Measurements from ENCODE around the gene HBP1. TPM values are rescaled to one million over a fixed set of nuclear protein-coding genes. Genes with fewer than 3 reads are reported as not detected.
A peak's percentile ranks its signal among the peaks of the same experiment; 100 is the strongest.

HBP1 gene
- polyA plus RNA-seq, 2 of the 4 experiments (the other 2 are of a cell fraction), result 28.9 to 52.4 TPM

- TF ChIP-seq, protein P1, sequence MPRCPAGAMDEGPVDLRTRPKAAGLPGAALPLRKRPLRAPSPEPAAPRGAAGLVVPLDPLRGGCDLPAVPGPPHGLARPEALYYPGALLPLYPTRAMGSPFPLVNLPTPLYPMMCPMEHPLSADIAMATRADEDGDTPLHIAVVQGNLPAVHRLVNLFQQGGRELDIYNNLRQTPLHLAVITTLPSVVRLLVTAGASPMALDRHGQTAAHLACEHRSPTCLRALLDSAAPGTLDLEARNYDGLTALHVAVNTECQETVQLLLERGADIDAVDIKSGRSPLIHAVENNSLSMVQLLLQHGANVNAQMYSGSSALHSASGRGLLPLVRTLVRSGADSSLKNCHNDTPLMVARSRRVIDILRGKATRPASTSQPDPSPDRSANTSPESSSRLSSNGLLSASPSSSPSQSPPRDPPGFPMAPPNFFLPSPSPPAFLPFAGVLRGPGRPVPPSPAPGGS (IDR thresholded peaks at IDR 0.05), result peak; percentile 76; the same call in 1 of the 3 replicates
- TF ChIP-seq CBX8 (IDR thresholded peaks at IDR 0.05) (no peak), RARB (CRISPR knock-in tag; IDR thresholded peaks at IDR 0.05) (peak; percentile 78; the same call in 1 of the 2 replicates), JUN (IDR thresholded peaks at IDR 0.05) (peak; percentile 34 to 68; a peak in 2 of 5 replicates), BHLHE40 (IDR thresholded peaks at IDR 0.05; ENCODE audit: low read depth, low read length) (peak; percentile 47; the same call in 1 of the 2 replicates)
Measured at GRCh38 chr7:107169120-107170050, 582 bp downstream of the HBP1 start (continued).

DNA sequence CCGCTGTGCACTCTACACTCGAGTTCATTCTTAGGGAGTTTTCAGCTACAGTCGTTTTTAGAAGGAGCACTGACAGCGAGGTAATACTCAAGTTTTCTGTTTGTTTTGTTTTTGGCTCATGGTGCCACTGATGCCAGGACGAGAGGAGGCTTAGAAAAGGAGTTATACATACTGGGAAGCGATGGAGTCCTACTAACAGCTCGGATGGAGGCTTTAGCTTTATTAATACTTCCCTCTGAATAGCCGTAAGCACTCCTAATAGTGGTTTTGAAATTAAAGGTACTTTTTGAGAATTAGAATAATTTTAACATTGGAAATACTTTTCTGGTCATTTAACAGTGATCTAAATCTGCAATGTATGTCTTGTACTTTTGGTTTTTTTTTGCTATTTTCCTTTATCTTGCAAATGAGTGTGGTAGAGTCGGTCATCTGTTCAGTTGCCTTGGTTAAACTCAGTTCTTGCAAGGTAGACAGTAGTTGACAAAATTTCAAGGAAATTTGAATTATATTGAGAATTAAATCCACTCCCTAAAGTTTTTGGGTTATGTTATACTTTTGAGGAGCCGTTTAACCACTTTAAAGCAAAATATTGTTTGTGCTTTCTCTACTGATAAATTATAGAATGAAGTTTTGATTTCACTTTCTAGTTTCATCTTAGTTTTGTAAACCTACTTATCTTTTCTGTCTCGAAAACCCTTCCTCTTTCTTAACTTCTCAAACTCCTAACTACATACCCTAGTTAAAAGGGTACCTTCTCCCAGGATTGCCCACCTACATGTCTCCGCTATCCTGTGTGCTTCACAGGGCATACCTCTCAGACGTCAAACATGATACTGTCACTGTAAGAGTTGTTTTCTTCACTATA, 1.5 kb downstream of the HBP1 start:
- 18% methylated on average over 13 of the region's 13 CpGs for WGBS (ENCODE audit: missing lambda C conversion rate)
- TF ChIP-seq HOXB5 (CRISPR knock-in tag; IDR thresholded peaks at IDR 0.05) (no peak), NPAS2 (CRISPR knock-in tag; IDR thresholded peaks at IDR 0.05; ENCODE audit: borderline replicate concordance) (no peak), USF2 (IDR thresholded peaks at IDR 0.05) (no peak), JUN (IDR thresholded peaks at IDR 0.05) (no peak)
- TF ChIP-seq, protein P2, sequence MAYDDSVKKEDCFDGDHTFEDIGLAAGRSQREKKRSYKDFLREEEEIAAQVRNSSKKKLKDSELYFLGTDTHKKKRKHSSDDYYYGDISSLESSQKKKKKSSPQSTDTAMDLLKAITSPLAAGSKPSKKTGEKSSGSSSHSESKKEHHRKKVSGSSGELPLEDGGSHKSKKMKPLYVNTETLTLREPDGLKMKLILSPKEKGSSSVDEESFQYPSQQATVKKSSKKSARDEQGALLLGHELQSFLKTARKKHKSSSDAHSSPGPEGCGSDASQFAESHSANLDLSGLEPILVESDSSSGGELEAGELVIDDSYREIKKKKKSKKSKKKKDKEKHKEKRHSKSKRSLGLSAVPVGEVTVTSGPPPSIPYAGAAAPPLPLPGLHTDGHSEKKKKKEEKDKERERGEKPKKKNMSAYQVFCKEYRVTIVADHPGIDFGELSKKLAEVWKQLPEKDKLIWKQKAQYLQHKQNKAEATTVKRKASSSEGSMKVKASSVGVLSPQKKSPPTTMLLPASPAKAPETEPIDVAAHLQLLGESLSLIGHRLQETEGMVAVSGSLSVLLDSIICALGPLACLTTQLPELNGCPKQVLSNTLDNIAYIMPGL (CRISPR knock-in tag; IDR thresholded peaks at IDR 0.05; ENCODE audit: borderline replicate concordance), result no peak
- TF ChIP-seq, protein P1 (IDR thresholded peaks at IDR 0.05), result no peak
- Histone ChIP-seq H3K9me3 (no peaks in the 10 kb centered on the region), H3K27ac (peak overlapping the region; percentile 85 to 92), H3K4me2 (peak overlapping the region; percentile 79), H3K4me1 (peaks cover 21% of the 10 kb centered on the region; the same call in 2 of the 3 replicates), H3K4me3 (peak overlapping the region; percentile 72)
- DNase-seq (ENCODE audit: low read depth in 1 of 2, low spot score in 1 of 2) (peak in 1 of 2 experiments; percentile 13), ATAC-seq (no peak; a peak in 1 of 6 replicates), FAIRE-seq (no peak)
- ChIA-PET POLR2A (interaction anchor here (1.0 to 2.9 kb wide), 4 partner anchors 10 to 573 kb away, joined by 4 to 28 read pairs (median 7); partner anchors contain the start of gene CBLL1), CTCF (interaction anchor here (1.3 kb wide), 1 partner anchor 377 kb away, joined by 4 read pairs; no protein-coding TSS in a partner anchor)

- no peak overlapping the region for H3K4me2 ChIP-seq
- ChIA-PET CTCF (interaction anchor here (0.6 to 1.0 kb wide), 3 partner anchors 9 to 24 kb away, joined by 3 to 5 read pairs (median 3); no protein-coding TSS in a partner anchor), POLR2A (no interaction called here)
- ATAC-seq, result no peak
- WGBS (ENCODE audit: missing lambda C conversion rate), result 92% methylated on average over 12 of the region's 12 CpGs
- H3K4me1 ChIP-seq, result peaks cover 19% of the 10 kb centered on the region; the same call in 2 of the 3 replicates
- no peak for FAIRE-seq
- no peaks in the 10 kb centered on the region for H3K9me3 ChIP-seq
- DNase-seq (ENCODE audit: low read depth in 1 of 2, low spot score in 1 of 2), result no peak
- TF ChIP-seq, protein P3, sequence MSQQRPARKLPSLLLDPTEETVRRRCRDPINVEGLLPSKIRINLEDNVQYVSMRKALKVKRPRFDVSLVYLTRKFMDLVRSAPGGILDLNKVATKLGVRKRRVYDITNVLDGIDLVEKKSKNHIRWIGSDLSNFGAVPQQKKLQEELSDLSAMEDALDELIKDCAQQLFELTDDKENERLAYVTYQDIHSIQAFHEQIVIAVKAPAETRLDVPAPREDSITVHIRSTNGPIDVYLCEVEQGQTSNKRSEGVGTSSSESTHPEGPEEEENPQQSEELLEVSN (IDR thresholded peaks at IDR 0.05; ENCODE audit: borderline replicate concordance, low read depth), result no peak
- TF ChIP-seq HDAC2 (IDR thresholded peaks at IDR 0.05) (no peak), GATA3 (IDR thresholded peaks at IDR 0.05; ENCODE audit: borderline replicate concordance) (no peak), TFCP2L1 (CRISPR knock-in tag; IDR thresholded peaks at IDR 0.05) (no peak), MYC (IDR thresholded peaks at IDR 0.05; ENCODE audit: borderline replicate concordance, low read length) (no peak), CHD2 (IDR thresholded peaks at IDR 0.05; ENCODE audit: low read length, partially characterized antibody) (no peak)
- no peak overlapping the region for H3K4me3 ChIP-seq
- H3K27ac ChIP-seq, result no peak overlapping the region
Measured at GRCh38 chr7:107171496-107171895, 2.7 kb downstream of the HBP1 start.

All from A549 (cell line).